HG03520 (cell line): ENCODE data around the gene SLC7A10.
"Not testable (repeated sequence)": the region's sequence is repeated elsewhere in the genome, so short reads cannot be mapped to it uniquely, and the experiment has no call there.

Experiments
- ATAC-seq: cut with Tn5 transposase; IDR thresholded peaks from one replicate; pipeline ENCODE4 v1.9.1; 2021; ENCODE audit warnings: mild to moderate bottlenecking, moderate library complexity; ENCODE audit not compliant: unreplicated experiment

Gene SLC7A10

DNA sequence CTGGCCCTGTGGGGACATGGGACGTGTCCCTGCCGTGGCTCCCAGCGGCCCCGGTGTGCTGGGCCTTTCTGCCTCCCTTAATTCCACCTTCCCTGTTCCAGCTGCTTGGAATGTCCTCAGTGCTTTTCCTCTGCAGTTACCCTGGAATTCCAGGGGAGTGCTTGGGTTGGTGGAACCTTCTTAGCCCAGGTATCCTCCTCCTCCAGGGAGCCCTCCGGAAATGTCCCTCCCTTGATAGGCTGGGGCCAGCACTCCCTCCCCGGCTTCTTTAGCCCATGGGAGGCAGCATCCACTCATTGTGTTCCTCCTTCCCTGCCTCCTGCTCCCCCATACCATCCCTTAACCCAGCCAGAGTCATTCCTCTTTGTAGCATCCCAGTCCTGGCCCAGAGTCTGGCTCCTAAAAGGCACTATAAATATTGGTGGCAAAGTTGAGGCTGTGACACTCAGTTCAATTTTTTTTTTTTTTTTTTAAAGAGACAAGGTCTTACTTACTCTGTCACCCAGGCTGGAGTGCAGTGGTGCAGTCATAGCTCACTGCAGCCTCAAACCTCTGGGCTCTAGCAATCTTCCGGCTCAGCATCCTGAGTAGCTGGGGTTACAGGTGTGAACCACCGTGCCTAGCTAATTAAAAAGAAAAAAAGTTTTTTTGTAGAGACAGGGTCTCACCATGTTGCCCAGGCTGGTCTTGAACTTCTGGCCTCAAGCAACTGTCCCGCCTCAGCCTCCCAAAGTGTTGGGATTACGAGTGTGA lies 13.7 kb upstream of the SLC7A10 start:
- ATAC-seq = no peak

GRCh38 chr19:33238481-33239149 lies 13.0 kb upstream of the SLC7A10 start:
- ATAC-seq = no peak

- ATAC-seq = no peak
Measured at GRCh38 chr19:33236696-33237390, 11.2 kb upstream of the SLC7A10 start.

DNA sequence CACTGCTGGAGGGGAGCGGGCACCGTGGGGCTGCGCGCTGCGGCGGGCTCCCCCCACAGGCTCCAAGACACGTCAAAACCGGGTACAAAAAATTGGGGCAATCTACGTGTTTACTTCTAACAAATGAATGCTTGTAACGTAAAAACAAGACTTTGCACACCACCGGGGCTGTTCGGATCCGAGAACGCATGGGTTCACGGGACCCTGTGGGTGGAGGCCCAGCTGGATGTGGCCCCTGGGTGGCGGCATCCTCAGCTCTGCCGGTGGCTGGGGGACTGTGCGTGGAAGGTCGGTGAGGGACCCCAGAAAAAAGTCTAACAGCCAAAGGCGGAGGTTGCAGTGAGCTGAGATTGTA lies 10.3 kb upstream of the SLC7A10 start:
- ATAC-seq = no peak

GRCh38 chr19:33235269-33235995 lies 9.8 kb upstream of the SLC7A10 start:
- ATAC-seq = peak; percentile 92

- ATAC-seq = no peak
Measured at GRCh38 chr19:33234736-33235135, 9.1 kb upstream of the SLC7A10 start.

- ATAC-seq = no peak
Measured at GRCh38 chr19:33234092-33234491, 8.4 kb upstream of the SLC7A10 start.

- ATAC-seq = no peak
Measured at GRCh38 chr19:33233056-33233873, 7.6 kb upstream of the SLC7A10 start.

- no peak for ATAC-seq
Measured at GRCh38 chr19:33232656-33233055, 7.0 kb upstream of the SLC7A10 start.

- no peak for ATAC-seq
Measured at GRCh38 chr19:33231511-33231910, 5.9 kb upstream of the SLC7A10 start.

DNA sequence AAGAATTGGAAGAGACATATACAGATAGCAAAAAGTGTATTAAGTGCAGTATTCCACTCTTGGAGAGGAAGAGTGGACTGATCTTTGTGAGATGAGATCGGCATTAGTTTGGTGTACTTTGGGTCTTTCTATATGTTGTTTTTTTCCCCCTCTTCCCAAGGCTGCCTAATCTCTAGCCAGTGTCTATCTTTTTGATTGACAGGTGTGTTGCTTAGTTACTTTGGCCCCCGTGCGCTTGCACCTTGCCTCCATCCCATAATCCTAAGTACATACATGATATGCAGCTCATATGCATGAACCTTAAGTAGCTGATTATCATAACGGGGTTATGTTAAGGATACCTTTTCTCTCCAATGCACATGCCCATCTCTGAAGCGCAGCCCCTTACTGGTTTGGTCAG lies 4.3 kb upstream of the SLC7A10 start:
- no peak for ATAC-seq

DNA sequence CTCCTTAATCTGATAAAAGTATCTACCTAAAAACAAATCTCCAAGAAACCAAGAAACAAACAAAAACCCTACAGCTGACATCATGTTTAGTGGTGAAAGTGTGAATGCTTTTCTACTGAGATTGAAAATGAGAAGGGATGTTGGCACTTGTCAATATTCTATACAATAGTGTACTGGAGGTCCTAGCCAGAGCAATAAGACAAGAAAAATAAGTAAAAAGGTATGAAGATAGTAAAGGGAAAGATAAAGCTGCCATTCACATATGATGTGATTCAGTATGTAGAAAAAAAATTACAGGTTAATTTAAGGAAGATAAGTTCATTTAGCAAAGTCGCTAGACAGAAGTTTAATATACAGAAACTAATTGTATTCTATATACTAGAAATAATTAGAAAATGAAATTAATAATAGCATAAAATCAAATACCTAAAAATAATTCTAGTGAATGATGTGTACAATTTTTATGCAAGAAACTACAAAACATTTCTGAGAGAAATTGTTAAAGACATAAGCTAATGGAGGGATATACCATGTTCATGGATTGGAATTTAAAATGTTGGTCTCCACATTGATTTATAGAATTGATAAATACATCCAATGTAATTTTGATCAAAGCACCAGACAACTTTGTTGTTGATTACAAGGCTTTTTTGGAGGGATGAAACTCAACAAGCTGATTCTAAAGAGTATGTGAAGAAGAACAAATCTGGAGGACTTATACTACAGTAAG lies 2.4 kb upstream of the SLC7A10 start:
- ATAC-seq = no peak

- ATAC-seq = no peak
Measured at GRCh38 chr19:33227242-33227650, 1.6 kb upstream of the SLC7A10 start.

DNA sequence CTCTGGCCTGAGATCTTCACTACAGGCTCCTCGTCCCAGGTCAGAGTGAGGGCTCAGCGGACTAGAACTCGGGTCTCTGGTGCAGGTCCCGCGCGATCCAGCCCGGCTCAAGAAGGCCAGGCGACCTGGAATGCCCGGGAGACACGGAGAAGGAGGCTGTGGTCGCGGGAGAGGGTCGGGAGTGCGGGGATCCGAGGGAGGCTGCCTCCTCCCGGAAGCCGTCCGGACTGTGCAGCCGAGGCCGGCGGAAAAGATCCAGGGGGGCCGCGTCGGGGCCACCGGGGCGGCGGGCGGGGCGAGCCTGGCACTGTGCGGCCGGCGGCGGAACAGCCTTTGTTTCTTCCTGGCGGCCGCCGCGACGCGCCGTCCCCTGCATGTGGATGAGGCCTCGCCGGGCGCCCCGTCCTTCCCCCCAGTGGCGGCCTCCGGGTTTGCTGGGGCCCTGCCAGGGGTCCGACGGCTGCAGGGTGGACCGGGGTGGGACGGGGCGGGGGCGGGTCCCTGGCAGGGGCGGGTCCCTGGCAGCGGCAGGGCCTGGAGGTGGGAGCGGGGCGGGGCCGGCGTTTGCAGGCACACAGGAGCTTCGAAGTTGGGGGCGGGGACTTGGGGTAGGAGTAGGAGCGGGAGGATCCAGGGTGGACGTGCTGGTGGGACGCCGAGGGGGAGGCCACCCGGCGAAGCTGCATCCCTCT lies 1.0 kb upstream of the SLC7A10 start:
- ATAC-seq = no peak

GRCh38 chr19:33224694-33225457 lies 774 bp downstream of the SLC7A10 start:
- ATAC-seq = no peak

GRCh38 chr19:33222255-33222654 lies 3.4 kb downstream of the SLC7A10 start:
- ATAC-seq = not testable (repeated sequence)

DNA sequence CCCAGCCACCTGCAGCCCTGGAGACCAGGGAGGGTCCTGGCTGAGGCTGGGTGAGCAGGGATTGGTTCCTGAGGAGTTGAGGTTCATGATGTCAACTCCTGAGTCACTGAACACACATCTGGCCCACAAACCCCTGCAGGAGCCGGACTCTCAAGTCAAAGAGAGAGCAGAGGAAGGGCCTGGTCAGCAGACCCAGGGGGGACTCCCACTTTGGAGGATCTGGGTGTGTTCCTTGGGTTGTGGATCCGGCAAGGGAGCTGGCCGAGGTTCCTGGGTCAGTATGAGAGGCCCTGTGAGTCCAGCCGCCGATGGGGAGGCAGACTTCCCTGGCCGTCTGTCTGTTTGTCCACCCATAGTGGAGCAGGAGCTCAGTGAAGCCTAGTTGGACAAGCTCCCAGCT lies 4.0 kb downstream of the SLC7A10 start:
- ATAC-seq = no peak

GRCh38 chr19:33220735-33221134 lies 4.9 kb downstream of the SLC7A10 start:
- ATAC-seq = no peak

DNA sequence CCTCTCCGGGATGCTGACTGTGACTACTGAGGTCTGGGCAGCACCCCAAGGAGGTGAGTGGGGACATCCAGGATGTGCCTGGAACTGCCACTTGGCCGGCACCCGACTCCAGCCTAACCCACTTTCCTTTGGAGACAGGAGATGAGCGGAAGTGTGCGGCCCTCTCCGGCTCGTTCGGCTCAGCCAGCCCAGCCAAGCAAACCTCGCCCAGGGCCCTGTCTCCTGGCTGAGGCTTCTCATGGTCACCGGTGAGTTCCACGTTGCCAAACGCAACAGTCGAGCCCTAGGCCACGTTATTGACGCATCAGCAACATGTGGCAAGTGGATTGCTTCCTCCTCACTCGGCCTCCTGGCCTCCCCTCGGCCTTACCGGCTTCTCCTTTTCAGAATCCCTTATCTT lies 5.5 kb downstream of the SLC7A10 start:
- no peak for ATAC-seq
